Vagina (tissue), 2 donors: Measurements from ENCODE around the gene EVL.

Experiments used
- POLR2AphosphoS5 ChIP-seq, 2 donors: sonication (generic); formaldehyde crosslinking; IDR thresholded peaks; one replicate each; pipeline ENCODE4 v1.9.0; 2017; ENCODE audit warnings: antibody characterized with exemption in 2 of 2, mild to moderate bottlenecking in 2 of 2, low read depth in 1 of 2; ENCODE audit not compliant: insufficient read depth in 1 of 2
- TF ChIP-seq, protein P1 (sequence below), 3 experiments: fragments of 450-650 bp in 2 of 3; fragments of 200-600 bp in 1 of 3; sonication (generic) in 1 of 3; IDR thresholded peaks; one replicate each; pipeline ENCODE4 v1.5.1; 2017 to 2019; ENCODE audit warnings: antibody characterized with exemption in 3 of 3, mild to moderate bottlenecking in 2 of 3, moderate library complexity in 2 of 3

DNA sequence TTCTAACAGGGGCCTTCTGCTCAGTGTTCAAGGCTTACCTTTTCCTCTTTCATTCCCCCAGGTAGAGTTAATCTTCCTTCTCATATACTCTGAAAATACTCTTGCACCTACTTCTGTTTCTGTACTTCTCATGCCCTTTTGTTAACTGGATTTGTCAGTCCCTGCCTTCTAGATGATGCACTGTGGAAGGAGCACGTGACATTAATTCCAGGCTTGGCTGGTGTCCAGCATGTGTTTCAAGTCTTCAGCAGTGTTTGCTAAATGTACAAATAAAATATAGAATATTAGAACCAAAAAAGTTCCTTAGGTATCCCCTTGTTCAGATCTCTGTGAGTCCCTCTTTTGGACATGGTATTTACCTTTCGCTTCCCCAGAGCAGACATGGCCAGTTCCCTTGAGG lies 27.9 kb upstream of the EVL start:
- TF ChIP-seq, protein P1, sequence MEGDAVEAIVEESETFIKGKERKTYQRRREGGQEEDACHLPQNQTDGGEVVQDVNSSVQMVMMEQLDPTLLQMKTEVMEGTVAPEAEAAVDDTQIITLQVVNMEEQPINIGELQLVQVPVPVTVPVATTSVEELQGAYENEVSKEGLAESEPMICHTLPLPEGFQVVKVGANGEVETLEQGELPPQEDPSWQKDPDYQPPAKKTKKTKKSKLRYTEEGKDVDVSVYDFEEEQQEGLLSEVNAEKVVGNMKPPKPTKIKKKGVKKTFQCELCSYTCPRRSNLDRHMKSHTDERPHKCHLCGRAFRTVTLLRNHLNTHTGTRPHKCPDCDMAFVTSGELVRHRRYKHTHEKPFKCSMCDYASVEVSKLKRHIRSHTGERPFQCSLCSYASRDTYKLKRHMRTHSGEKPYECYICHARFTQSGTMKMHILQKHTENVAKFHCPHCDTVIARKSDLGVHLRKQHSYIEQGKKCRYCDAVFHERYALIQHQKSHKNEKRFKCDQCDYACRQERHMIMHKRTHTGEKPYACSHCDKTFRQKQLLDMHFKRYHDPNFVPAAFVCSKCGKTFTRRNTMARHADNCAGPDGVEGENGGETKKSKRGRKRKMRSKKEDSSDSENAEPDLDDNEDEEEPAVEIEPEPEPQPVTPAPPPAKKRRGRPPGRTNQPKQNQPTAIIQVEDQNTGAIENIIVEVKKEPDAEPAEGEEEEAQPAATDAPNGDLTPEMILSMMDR (IDR thresholded peaks at IDR 0.05): no peak
- TF ChIP-seq POLR2AphosphoS5 (IDR thresholded peaks at IDR 0.05; ENCODE audit: insufficient read depth in 1 of 2, low read depth in 1 of 2): no peak
